Endothelial cell (in vitro differentiated cells): ENCODE results near the gene ITPRID2. TPM values are rescaled to one million over a fixed set of nuclear protein-coding genes. Genes with fewer than 3 reads are reported as not detected.

Source experiments
- DNase-seq: peaks from one replicate; pipeline ENCODE4 v3.0.0; 2021; ENCODE audit warnings: low spot score
- H3K27ac Mint-ChIP-seq: one replicate; pipeline ENCODE4 v1.8.0; 2021; ENCODE audit warnings: mixed read lengths, inconsistent platforms; ENCODE audit not compliant: unreplicated experiment
- H3K27me3 Mint-ChIP-seq: one replicate; pipeline ENCODE4 v1.8.0; 2021; ENCODE audit warnings: mild to moderate bottlenecking, moderate library complexity, mixed read lengths, inconsistent platforms; ENCODE audit not compliant: unreplicated experiment
- H3K36me3 Mint-ChIP-seq: one replicate; pipeline ENCODE4 v1.8.0; 2021; ENCODE audit warnings: mild to moderate bottlenecking, low read depth, mixed read lengths, inconsistent platforms; ENCODE audit not compliant: unreplicated experiment
- H3K4me1 Mint-ChIP-seq: one replicate; pipeline ENCODE4 v1.8.0; 2021; ENCODE audit warnings: mild to moderate bottlenecking, mixed read lengths, inconsistent platforms; ENCODE audit not compliant: unreplicated experiment
- H3K4me3 Mint-ChIP-seq: one replicate; pipeline ENCODE4 v1.8.0; 2021; ENCODE audit warnings: mild to moderate bottlenecking, mixed read lengths, inconsistent platforms; ENCODE audit not compliant: unreplicated experiment
- H3K9me3 Mint-ChIP-seq: one replicate; pipeline ENCODE4 v1.8.0; 2021; ENCODE audit warnings: mixed read lengths, inconsistent platforms; ENCODE audit not compliant: unreplicated experiment
- CTCF ChIP-seq: fragments of 200-600 bp; sonication (generic); IDR thresholded peaks from one replicate; pipeline ENCODE4 v1.5.0; 2021; ENCODE audit warnings: antibody characterized with exemption; ENCODE audit not compliant: unreplicated experiment
- total RNA-seq: library from RNA; stranded (reverse); fragmentation: NEBNext Ultra II Directional; extraction: Animal tissue kit (Norgen Biotek cat#: 25700); gene quantifications from one replicate; pipeline ENCODE4 v1.2.1, GENCODE V29; 2021; ENCODE audit not compliant: unreplicated experiment

The ITPRID2 gene
- total RNA-seq, 1 donor from 2014 or later: 76.6 TPM

GRCh38 chr2:181886192-181886591, 5.3 kb upstream of the ITPRID2 start:
- no peak for TF ChIP-seq CTCF
- no peaks in the 10 kb centered on the region for H3K36me3 Mint-ChIP-seq
- no peak overlapping the region for H3K27ac Mint-ChIP-seq
- peaks cover 3% of the 10 kb centered on the region for H3K27me3 Mint-ChIP-seq
- peaks cover 9% of the 10 kb centered on the region for H3K4me1 Mint-ChIP-seq
- DNase-seq: no peak
- H3K4me3 Mint-ChIP-seq: no peak overlapping the region
- no peaks in the 10 kb centered on the region for H3K9me3 Mint-ChIP-seq

- TF ChIP-seq CTCF: no peak
- H3K9me3 Mint-ChIP-seq: no peaks in the 10 kb centered on the region
These were observed 4.5 kb upstream of the ITPRID2 start for GRCh38 chr2:181887045-181887444.

GRCh38 chr2:181889776-181890175, 1.8 kb upstream of the ITPRID2 start:
- peaks cover 32% of the 10 kb centered on the region for H3K4me1 Mint-ChIP-seq
- no peak for DNase-seq
- H3K9me3 Mint-ChIP-seq: no peaks in the 10 kb centered on the region
- H3K27me3 Mint-ChIP-seq: peaks cover 7% of the 10 kb centered on the region
- H3K4me3 Mint-ChIP-seq: no peak overlapping the region
- peaks cover 4% of the 10 kb centered on the region for H3K36me3 Mint-ChIP-seq
- TF ChIP-seq CTCF: no peak
- H3K27ac Mint-ChIP-seq: no peak overlapping the region

More at GRCh38 chr2:181887045-181887444, 4.5 kb upstream of the ITPRID2 start:
- DNase-seq: no peak
- no peak overlapping the region for H3K4me3 Mint-ChIP-seq
- H3K4me1 Mint-ChIP-seq: peaks cover 10% of the 10 kb centered on the region
- no peaks in the 10 kb centered on the region for H3K36me3 Mint-ChIP-seq
- no peak overlapping the region for H3K27ac Mint-ChIP-seq
- peaks cover 5% of the 10 kb centered on the region for H3K27me3 Mint-ChIP-seq

- H3K4me3 Mint-ChIP-seq: no peak overlapping the region
- H3K4me1 Mint-ChIP-seq: peaks cover 32% of the 10 kb centered on the region
- no peaks in the 10 kb centered on the region for H3K9me3 Mint-ChIP-seq
- TF ChIP-seq CTCF: no peak
- peaks cover 4% of the 10 kb centered on the region for H3K36me3 Mint-ChIP-seq
- H3K27ac Mint-ChIP-seq: no peak overlapping the region
- DNase-seq: no peak
- peaks cover 7% of the 10 kb centered on the region for H3K27me3 Mint-ChIP-seq
These were observed 1.3 kb upstream of the ITPRID2 start for GRCh38 chr2:181890271-181890670.

GRCh38 chr2:181891966-181892798, 652 bp downstream of the ITPRID2 start:
- peaks cover 7% of the 10 kb centered on the region for H3K27me3 Mint-ChIP-seq
- peak overlapping the region; percentile 99 for H3K4me3 Mint-ChIP-seq
- H3K36me3 Mint-ChIP-seq: peaks cover 4% of the 10 kb centered on the region

More at GRCh38 chr2:181891966-181892798, 652 bp downstream of the ITPRID2 start:
- Mint-ChIP-seq H3K9me3 (no peaks in the 10 kb centered on the region), H3K27ac (peak overlapping the region; percentile 98), H3K4me1 (peaks cover 29% of the 10 kb centered on the region)
- no peak for TF ChIP-seq CTCF
- DNase-seq: peak; percentile 66
